Measurements from ENCODE around the gene MYL11. TPM values are rescaled to one million over a fixed set of nuclear protein-coding genes. Genes with fewer than 3 reads are reported as not detected.

Gene MYL11
- total RNA-seq, 1 donor from 2014 or later, result not detected

DNA sequence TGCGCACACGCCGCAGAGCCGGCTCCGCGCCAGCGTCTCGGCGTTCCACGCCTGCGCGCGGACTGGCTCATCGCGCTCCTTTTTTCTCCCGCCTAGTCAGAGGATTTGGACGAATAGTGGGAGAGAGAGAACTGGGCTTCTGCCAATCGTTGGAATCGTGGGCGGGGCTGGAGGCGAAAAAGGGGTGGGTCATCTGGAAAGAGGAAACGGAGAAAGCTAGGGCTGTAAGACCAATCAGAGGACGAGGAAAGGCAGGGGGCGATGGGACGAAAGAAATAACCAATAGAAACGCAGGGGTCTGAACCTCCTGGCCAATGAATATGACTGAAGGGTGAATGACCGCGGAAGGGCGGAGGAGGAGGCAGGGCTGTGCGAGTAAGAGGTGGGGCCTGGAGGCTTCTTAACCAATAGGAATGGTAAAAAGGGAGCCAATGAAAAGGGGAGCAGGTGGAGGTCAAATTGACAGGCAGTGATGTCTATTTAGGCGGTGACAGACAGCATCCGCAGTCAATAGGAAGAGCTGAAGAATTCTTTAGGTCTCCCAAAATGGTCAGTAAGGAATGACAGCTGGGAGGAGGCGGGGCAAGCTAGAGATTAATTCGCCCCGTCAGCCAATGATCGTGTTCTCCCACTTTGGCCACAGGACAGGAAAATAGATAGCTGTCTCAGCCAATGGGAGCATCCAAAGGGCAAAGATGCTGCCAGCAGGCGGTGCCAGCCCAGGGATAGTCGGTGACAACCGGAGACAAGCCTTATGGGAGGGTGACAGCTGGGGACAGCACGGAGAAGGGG lies 4.0 kb upstream of the MYL11 start, which contains the start of gene TBC1D10B:
TSS of gene TBC1D10B (minus strand) at position 39 of the 792 bp plus-strand sequence. CDS start 311 bp downstream, outside the sequence.
- no peaks in the 10 kb centered on the region for H3K9me3 Mint-ChIP-seq (ENCODE audit: unreplicated experiment)
- peaks cover 40% of the 10 kb centered on the region for H3K4me1 Mint-ChIP-seq (ENCODE audit: unreplicated experiment)

DNA sequence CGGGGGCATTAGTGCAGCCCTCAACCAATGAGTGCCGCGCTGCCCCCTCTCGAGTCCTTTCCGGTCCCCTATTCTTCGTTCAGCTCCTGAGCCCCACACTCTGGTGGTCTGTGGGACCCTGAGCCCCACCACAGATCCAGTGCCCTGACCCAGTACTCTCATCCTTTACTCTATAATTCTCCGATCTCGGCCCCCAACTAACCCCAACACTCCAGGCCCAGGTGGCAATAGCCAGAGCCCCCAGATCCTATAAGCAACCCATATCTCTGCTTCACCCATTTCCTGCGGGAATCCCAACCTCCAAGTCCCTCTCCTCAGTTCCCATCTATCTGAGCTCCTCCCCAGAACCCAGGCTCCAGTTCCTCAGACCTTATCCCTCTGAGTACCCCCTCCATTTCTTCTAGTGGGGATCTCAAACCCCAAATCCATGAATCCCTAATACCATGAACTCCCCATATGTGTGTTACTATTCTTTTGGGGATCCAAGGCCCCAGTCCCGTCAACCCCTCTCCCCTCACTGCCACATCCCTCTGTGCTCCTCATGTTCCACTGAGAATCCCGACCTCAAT lies 3.3 kb upstream of the MYL11 start:
- no peak for DNase-seq (ENCODE audit: extremely low spot score, unreplicated experiment)
- Mint-ChIP-seq H3K9me3 (ENCODE audit: unreplicated experiment) (no peaks in the 10 kb centered on the region), H3K27me3 (ENCODE audit: unreplicated experiment) (no peaks in the 10 kb centered on the region), H3K27ac (ENCODE audit: unreplicated experiment) (peak overlapping the region; percentile 93), H3K36me3 (ENCODE audit: unreplicated experiment) (peaks cover 6% of the 10 kb centered on the region), H3K4me1 (ENCODE audit: unreplicated experiment) (peaks cover 38% of the 10 kb centered on the region), H3K4me3 (ENCODE audit: unreplicated experiment) (peak overlapping the region; percentile 74)
- TF ChIP-seq, protein P1, sequence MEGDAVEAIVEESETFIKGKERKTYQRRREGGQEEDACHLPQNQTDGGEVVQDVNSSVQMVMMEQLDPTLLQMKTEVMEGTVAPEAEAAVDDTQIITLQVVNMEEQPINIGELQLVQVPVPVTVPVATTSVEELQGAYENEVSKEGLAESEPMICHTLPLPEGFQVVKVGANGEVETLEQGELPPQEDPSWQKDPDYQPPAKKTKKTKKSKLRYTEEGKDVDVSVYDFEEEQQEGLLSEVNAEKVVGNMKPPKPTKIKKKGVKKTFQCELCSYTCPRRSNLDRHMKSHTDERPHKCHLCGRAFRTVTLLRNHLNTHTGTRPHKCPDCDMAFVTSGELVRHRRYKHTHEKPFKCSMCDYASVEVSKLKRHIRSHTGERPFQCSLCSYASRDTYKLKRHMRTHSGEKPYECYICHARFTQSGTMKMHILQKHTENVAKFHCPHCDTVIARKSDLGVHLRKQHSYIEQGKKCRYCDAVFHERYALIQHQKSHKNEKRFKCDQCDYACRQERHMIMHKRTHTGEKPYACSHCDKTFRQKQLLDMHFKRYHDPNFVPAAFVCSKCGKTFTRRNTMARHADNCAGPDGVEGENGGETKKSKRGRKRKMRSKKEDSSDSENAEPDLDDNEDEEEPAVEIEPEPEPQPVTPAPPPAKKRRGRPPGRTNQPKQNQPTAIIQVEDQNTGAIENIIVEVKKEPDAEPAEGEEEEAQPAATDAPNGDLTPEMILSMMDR (IDR thresholded peaks at IDR 0.05), result no peak

More for the DNA sequence above, 4.0 kb upstream of the MYL11 start, which contains the start of gene TBC1D10B:
- Mint-ChIP-seq H3K27ac (ENCODE audit: unreplicated experiment) (peak within 1 kb of the TSS; percentile 93), H3K27me3 (ENCODE audit: unreplicated experiment) (no peaks in the 10 kb centered on the region), H3K4me3 (ENCODE audit: unreplicated experiment) (peak within 1 kb of the TSS; percentile 85), H3K36me3 (ENCODE audit: unreplicated experiment) (peaks cover 7% of the 10 kb centered on the region)
- peak; percentile 100 for DNase-seq (ENCODE audit: extremely low spot score, unreplicated experiment)
- TF ChIP-seq, protein P1 (IDR thresholded peaks at IDR 0.05), result peak; percentile 46

DNA sequence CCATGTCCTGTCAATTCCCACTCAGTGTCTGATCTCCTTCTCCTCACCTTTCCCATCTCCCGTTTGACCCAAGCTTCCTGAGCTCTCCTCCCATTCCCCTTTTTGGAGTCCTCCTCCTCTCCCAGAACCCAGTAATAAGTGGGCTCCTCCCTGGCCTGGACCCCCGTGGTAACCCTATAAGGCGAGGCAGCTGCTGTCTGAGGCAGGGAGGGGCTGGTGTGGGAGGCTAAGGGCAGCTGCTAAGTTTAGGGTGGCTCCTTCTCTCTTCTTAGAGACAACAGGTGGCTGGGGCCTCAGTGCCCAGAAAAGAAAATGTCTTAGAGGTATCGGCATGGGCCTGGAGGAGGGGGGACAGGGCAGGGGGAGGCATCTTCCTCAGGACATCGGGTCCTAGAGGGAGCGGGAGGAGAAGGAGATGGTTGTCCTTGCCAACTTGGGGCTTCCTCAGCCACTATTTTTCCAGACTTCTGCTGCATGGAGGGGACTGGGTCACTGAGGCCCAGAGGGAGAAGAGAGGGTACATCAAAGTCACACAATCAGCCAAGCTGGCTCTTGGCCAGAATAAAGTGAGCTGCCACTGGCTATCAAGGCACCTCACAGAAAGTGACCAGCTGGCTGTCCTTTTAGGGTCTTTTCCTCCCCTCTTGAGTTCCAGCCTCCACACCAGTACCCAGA lies 2.4 kb upstream of the MYL11 start:
- Mint-ChIP-seq H3K4me3 (ENCODE audit: unreplicated experiment) (peak overlapping the region; percentile 23), H3K27me3 (ENCODE audit: unreplicated experiment) (no peaks in the 10 kb centered on the region), H3K27ac (ENCODE audit: unreplicated experiment) (peak overlapping the region; percentile 93), H3K4me1 (ENCODE audit: unreplicated experiment) (peaks cover 32% of the 10 kb centered on the region), H3K36me3 (ENCODE audit: unreplicated experiment) (peaks cover 3% of the 10 kb centered on the region), H3K9me3 (ENCODE audit: unreplicated experiment) (no peaks in the 10 kb centered on the region)
- no peak for DNase-seq (ENCODE audit: extremely low spot score, unreplicated experiment)
- TF ChIP-seq, protein P1 (IDR thresholded peaks at IDR 0.05), result no peak

DNA sequence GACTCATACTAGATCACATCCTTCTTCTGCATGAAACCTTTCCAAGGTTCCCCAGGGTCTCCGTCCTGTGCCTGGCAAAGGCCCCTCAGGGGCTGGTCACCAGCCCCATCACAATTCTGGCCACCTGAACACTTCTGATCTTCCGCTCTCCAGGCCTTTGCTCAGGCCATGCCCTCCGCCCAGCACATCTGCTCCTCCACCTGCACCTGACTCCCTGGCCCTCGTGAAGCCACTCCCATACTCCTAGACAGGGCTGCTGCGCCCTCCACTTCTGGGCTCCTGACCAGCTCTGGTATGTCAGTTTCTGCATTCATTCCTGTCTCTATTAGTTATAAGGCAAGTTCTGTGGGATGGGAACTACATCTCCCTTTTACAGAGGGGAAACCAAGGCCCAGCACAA lies 1.9 kb upstream of the MYL11 start:
- H3K9me3 Mint-ChIP-seq (ENCODE audit: unreplicated experiment), result no peaks in the 10 kb centered on the region
- no peaks in the 10 kb centered on the region for H3K27me3 Mint-ChIP-seq (ENCODE audit: unreplicated experiment)
- no peak for DNase-seq (ENCODE audit: extremely low spot score, unreplicated experiment)
- TF ChIP-seq, protein P1 (IDR thresholded peaks at IDR 0.05), result no peak
- H3K27ac Mint-ChIP-seq (ENCODE audit: unreplicated experiment), result no peak overlapping the region
- peak overlapping the region; percentile 33 for H3K4me3 Mint-ChIP-seq (ENCODE audit: unreplicated experiment)
- H3K36me3 Mint-ChIP-seq (ENCODE audit: unreplicated experiment), result no peaks in the 10 kb centered on the region
- H3K4me1 Mint-ChIP-seq (ENCODE audit: unreplicated experiment), result peaks cover 32% of the 10 kb centered on the region

DNA sequence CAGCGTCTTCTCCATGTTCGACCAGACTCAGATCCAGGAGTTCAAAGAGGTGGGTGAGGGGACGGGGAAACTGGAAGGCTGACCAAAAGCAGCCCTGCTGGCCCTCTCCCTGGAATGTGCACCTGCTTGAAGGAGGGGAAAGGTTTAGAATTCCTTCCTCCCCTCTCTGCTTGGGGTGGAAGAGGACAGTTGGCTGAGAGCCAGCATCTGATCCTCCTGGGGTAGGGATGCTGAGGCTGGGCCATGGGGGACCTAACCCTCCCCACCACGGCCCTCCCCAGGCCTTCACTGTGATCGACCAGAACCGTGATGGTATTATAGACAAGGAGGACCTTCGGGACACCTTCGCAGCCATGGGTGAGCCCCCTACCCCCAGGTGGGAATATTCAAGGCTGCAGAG lies 1.3 kb downstream of the MYL11 start:
- no peaks in the 10 kb centered on the region for H3K9me3 Mint-ChIP-seq (ENCODE audit: unreplicated experiment)
- H3K27ac Mint-ChIP-seq (ENCODE audit: unreplicated experiment), result no peak overlapping the region
- TF ChIP-seq, protein P1 (IDR thresholded peaks at IDR 0.05), result no peak
- H3K36me3 Mint-ChIP-seq (ENCODE audit: unreplicated experiment), result no peaks in the 10 kb centered on the region
- H3K4me3 Mint-ChIP-seq (ENCODE audit: unreplicated experiment), result no peak overlapping the region
- H3K4me1 Mint-ChIP-seq (ENCODE audit: unreplicated experiment), result peaks cover 38% of the 10 kb centered on the region
- no peaks in the 10 kb centered on the region for H3K27me3 Mint-ChIP-seq (ENCODE audit: unreplicated experiment)
- DNase-seq (ENCODE audit: extremely low spot score, unreplicated experiment), result no peak

Data from osteocyte (in vitro differentiated cells).